ENCODE measurements around the gene KDM5A. TPM values are rescaled to one million over a fixed set of nuclear protein-coding genes. Genes with fewer than 3 reads are reported as not detected.

The KDM5A gene
- 63.8 and 71.4 TPM in 2 replicates for total RNA-seq

GRCh38 chr12:389142-390096, at the start of gene KDM5A:
Gene KDM5A, minus strand, starts transcription at chr12:389320. Its CDS starts 229 bp downstream, at chr12:389091.

GRCh38 chr12:401235-402028, 12.3 kb upstream of the KDM5A start, which contains the start of gene CCDC77:
Gene CCDC77, plus strand, starts transcription at chr12:401644. Its CDS starts 7,740 bp downstream, at chr12:409384.

GRCh38 chr12:262817-263216, 126.3 kb downstream of the KDM5A start, which contains the start of gene SLC6A13:
Gene SLC6A13, minus strand, starts transcription at chr12:262836. Its CDS starts 2,784 bp downstream, at chr12:260052.

Other genes with a start within 250 kb of the KDM5A start
- 0.83 TPM in 1 of 2 replicates, not detected in the other for gene SLC6A12, start 175.2 kb downstream of the KDM5A start, total RNA-seq
- 0.17 TPM in 1 of 2 replicates, not detected in the other for gene SLC6A13, start 126.5 kb downstream of the KDM5A start, total RNA-seq
- gene CCDC77, start 12.3 kb upstream of the KDM5A start, total RNA-seq, result 4.3 and 12.5 TPM in 2 replicates
- gene B4GALNT3, start 70.6 kb upstream of the KDM5A start, total RNA-seq, result under 0.01 TPM in 1 of 2 replicates, not detected in the other